Neural crest cell (in vitro differentiated cells): ENCODE results near the gene MEST. TPM values are rescaled to one million over a fixed set of nuclear protein-coding genes. Genes with fewer than 3 reads are reported as not detected.
A peak's percentile ranks its signal among the peaks of the same experiment; 100 is the strongest.

Source experiments
- DNase-seq: peaks from one replicate; pipeline ENCODE4 v3.0.0; 2021; ENCODE audit warnings: low read depth, mixed read lengths, low spot score
- H3K27ac Mint-ChIP-seq: one replicate; pipeline ENCODE4 v1.8.0; 2021; ENCODE audit warnings: mild to moderate bottlenecking, mixed read lengths; ENCODE audit not compliant: unreplicated experiment
- H3K27me3 Mint-ChIP-seq: 2 replicates; pipeline ENCODE4 v1.8.0; 2021; ENCODE audit warnings: low read depth, mild to moderate bottlenecking, mixed read lengths
- H3K36me3 Mint-ChIP-seq: 2 replicates; pipeline ENCODE4 v1.8.0; 2021; ENCODE audit warnings: low read depth, mild to moderate bottlenecking, mixed read lengths
- H3K4me1 Mint-ChIP-seq: 2 replicates; pipeline ENCODE4 v1.8.0; 2021; ENCODE audit warnings: mixed read lengths
- H3K4me3 Mint-ChIP-seq: one replicate; pipeline ENCODE4 v1.8.0; 2021; ENCODE audit warnings: mild to moderate bottlenecking, mixed read lengths
- H3K9me3 Mint-ChIP-seq: 2 replicates; pipeline ENCODE4 v1.8.0; 2021; ENCODE audit warnings: mixed read lengths
- total RNA-seq: library from RNA; stranded (reverse); gene quantifications from 2 replicates; pipeline ENCODE4 v1.2.1, GENCODE V29; 2021
- TF ChIP-seq, protein P1 (sequence below): fragments of 200-600 bp; sonication (generic); conservative IDR thresholded peaks from 2 replicates; pipeline ENCODE4 v1.5.0; 2021; ENCODE audit warnings: antibody characterized with exemption, mild to moderate bottlenecking

The MEST gene
- total RNA-seq, 1 donor from 2014 or later: 236 TPM

DNA sequence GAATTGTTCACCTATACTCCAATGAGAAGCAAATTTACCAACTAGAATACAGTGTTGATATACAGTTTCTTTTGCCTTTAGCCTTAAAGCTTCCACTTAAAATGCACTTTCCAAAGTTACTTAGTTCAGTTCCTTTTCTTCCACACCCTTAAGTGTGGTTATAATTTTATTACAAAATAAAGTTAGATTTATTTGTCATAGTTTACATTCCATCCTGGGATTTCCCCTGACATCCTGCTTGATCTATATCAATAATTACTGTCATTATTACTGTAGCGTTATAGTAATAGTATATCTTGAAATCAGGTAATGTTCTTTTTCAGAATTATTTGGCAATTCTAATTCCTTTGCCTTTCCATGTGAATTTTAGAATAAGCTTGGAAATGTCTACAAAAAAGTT, 23.3 kb upstream of the MEST start:
- DNase-seq: no peak
- TF ChIP-seq, protein P1, sequence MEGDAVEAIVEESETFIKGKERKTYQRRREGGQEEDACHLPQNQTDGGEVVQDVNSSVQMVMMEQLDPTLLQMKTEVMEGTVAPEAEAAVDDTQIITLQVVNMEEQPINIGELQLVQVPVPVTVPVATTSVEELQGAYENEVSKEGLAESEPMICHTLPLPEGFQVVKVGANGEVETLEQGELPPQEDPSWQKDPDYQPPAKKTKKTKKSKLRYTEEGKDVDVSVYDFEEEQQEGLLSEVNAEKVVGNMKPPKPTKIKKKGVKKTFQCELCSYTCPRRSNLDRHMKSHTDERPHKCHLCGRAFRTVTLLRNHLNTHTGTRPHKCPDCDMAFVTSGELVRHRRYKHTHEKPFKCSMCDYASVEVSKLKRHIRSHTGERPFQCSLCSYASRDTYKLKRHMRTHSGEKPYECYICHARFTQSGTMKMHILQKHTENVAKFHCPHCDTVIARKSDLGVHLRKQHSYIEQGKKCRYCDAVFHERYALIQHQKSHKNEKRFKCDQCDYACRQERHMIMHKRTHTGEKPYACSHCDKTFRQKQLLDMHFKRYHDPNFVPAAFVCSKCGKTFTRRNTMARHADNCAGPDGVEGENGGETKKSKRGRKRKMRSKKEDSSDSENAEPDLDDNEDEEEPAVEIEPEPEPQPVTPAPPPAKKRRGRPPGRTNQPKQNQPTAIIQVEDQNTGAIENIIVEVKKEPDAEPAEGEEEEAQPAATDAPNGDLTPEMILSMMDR: no peak
- H3K4me3 Mint-ChIP-seq: no peak overlapping the region
- H3K9me3 Mint-ChIP-seq: peaks cover 6% of the 10 kb centered on the region
- no peaks in the 10 kb centered on the region for H3K4me1 Mint-ChIP-seq
- no peaks in the 10 kb centered on the region for H3K36me3 Mint-ChIP-seq
- no peaks in the 10 kb centered on the region for H3K27me3 Mint-ChIP-seq
- H3K27ac Mint-ChIP-seq: no peak overlapping the region

DNA sequence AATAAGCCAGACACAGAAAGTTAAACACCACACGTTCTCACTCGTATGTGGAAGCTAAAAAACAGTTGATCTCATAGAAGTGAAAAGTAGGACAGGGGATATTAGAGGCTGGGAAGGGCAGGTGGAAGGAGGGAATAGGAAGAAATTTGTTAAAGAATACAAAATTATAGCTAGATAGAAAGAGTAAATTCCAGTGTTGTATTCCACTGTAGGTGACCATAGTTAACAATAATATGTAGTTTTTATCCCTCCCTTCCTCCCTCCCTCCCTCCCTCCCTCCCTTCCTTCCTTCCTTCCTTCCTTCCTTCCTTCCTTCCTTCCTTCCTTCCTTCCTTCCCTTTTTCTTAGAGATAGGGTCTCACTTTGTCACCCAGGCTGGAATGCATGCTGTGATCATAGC, 19.9 kb upstream of the MEST start:
- no peak overlapping the region for H3K4me3 Mint-ChIP-seq
- TF ChIP-seq, protein P1: no peak
- no peaks in the 10 kb centered on the region for H3K27me3 Mint-ChIP-seq
- H3K27ac Mint-ChIP-seq: no peak overlapping the region
- no peaks in the 10 kb centered on the region for H3K9me3 Mint-ChIP-seq
- H3K4me1 Mint-ChIP-seq: peaks cover 18% of the 10 kb centered on the region
- H3K36me3 Mint-ChIP-seq: no peaks in the 10 kb centered on the region
- DNase-seq: no peak

DNA sequence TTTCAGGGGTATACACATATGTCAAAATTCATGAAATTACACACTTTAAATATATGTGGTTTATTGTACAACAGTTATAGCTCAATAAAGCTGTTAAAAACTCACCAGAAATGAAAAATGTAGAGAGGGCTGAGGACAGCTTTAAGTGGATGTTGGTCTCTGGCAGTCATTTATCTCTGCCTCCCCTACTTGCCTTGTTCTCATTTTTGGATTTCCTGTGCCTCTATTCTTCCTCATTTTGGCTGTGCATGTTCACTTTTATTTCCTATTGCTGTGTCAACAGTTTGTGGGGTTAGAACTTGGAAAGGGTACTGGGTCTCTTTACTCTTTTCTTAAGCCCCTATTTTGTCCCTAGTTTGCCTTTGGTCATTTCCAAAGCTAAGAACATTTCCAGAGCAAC, 18.6 kb upstream of the MEST start:
- TF ChIP-seq, protein P1: no peak
- H3K36me3 Mint-ChIP-seq: no peaks in the 10 kb centered on the region
- peaks cover 18% of the 10 kb centered on the region for H3K4me1 Mint-ChIP-seq
- H3K27ac Mint-ChIP-seq: no peak overlapping the region
- H3K4me3 Mint-ChIP-seq: no peak overlapping the region
- no peak for DNase-seq
- H3K9me3 Mint-ChIP-seq: no peaks in the 10 kb centered on the region
- no peaks in the 10 kb centered on the region for H3K27me3 Mint-ChIP-seq

DNA sequence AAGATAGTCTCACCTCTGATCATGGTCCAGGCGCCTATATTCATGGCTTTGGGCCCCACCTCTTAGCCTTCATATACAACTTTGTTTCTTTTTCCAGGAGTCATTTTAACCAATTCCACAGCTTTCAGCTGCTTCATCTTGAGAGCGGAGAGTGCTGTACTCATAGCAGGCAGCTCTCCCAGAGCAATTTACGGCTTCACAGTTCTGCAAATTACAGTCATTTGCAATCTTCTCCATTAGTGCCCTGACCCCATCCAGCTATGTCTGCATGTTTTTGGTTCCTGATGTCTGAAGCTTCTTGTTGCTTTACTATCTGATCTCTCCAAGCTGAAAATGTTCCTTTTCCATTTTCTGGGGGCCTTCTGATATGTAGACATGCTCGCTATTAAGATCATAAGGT, 18.0 kb upstream of the MEST start:
- no peaks in the 10 kb centered on the region for H3K9me3 Mint-ChIP-seq
- no peak overlapping the region for H3K4me3 Mint-ChIP-seq
- DNase-seq: no peak
- H3K27ac Mint-ChIP-seq: no peak overlapping the region
- no peaks in the 10 kb centered on the region for H3K36me3 Mint-ChIP-seq
- TF ChIP-seq, protein P1: no peak
- H3K4me1 Mint-ChIP-seq: peaks cover 18% of the 10 kb centered on the region
- H3K27me3 Mint-ChIP-seq: no peaks in the 10 kb centered on the region

DNA sequence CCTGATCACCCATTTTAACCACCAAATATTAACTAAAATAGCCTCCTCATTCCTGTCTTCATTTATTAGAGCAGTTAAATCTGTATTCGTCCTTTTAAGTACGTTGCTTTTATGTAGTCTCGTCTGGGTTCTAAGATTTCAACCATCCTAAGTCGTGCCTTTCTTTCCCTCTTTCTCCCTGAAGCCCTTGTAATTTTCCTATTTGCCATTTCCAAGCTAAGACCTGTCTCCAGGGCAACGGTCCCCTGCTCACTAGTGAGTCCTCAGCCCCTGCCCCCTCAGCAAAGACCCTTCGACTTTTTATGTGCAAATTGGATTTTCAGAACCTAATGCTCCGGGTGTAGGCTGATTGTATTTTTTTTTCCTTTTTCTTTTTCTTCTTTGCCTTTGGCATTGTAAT, 16.1 kb upstream of the MEST start:
- Mint-ChIP-seq H3K4me3 (peak overlapping the region; percentile 23), H3K9me3 (no peaks in the 10 kb centered on the region)

More for the DNA sequence above, 16.1 kb upstream of the MEST start:
- peak overlapping the region; percentile 93 for H3K27ac Mint-ChIP-seq
- H3K36me3 Mint-ChIP-seq: no peaks in the 10 kb centered on the region
- DNase-seq: no peak
- no peaks in the 10 kb centered on the region for H3K27me3 Mint-ChIP-seq
- peaks cover 18% of the 10 kb centered on the region for H3K4me1 Mint-ChIP-seq
- TF ChIP-seq, protein P1: no peak
